Measurements from ENCODE around the gene GJB2. TPM values are rescaled to one million over a fixed set of nuclear protein-coding genes. Genes with fewer than 3 reads are reported as not detected.

The GJB2 gene
- total RNA-seq (2022; extraction: Qiagen RNA extraction; ENCODE audit: low read depth) = 0.85 to 1.2 TPM (median 1.1 TPM) in 5 replicates

DNA sequence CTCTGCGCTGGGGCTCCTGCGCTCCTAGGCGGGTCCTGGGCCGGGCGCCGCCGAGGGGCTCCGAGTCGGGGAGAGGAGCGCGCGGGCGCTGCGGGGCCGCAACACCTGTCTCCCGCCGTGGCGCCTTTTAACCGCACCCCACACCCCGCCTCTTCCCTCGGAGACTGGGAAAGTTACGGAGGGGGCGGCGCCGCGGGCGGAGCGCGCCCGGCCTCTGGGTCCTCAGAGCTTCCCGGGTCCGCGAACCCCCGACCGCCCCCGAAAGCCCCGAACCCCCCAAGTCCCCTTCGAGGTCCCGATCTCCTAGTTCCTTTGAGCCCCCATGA lies at the start of gene GJB2:
Gene GJB2, minus strand, starts transcription at position 103 of the 326 bp plus-strand sequence. CDS start 3,357 bp downstream, outside the sequence.

GRCh38 chr13:20231839-20232555 lies 39.3 kb upstream of the GJB2 start, which contains the start of gene GJB6:
Gene GJB6, minus strand, starts transcription at chr13:20232319. Its CDS starts 8,839 bp downstream, at chr13:20223480.

GRCh38 chr13:20160306-20161274 lies 32.1 kb downstream of the GJB2 start, which contains the start of gene GJA3:
Gene GJA3, minus strand, starts transcription at chr13:20161052. Its CDS starts 17,764 bp downstream, at chr13:20143288.

Other genes with a start within 250 kb of the GJB2 start
- gene ZMYM2, start 234.2 kb downstream of the GJB2 start, total RNA-seq (2022; extraction: Qiagen RNA extraction; ENCODE audit: low read depth) = 17.7 to 25.7 TPM (median 23.0 TPM) in 5 replicates
- 0.93 to 1.2 TPM (median 1.1 TPM) in 5 replicates for gene GJA3, start 31.9 kb downstream of the GJB2 start, total RNA-seq (2022; extraction: Qiagen RNA extraction; ENCODE audit: low read depth)
- 0.05 TPM in 1 of 5 replicates, not detected in the others for gene GJB6, start 39.4 kb upstream of the GJB2 start, total RNA-seq (2022; extraction: Qiagen RNA extraction; ENCODE audit: low read depth)